ENCODE data around the gene SBF2.
A peak's percentile ranks its signal among the peaks of the same experiment; 100 is the strongest.

SBF2 gene

DNA sequence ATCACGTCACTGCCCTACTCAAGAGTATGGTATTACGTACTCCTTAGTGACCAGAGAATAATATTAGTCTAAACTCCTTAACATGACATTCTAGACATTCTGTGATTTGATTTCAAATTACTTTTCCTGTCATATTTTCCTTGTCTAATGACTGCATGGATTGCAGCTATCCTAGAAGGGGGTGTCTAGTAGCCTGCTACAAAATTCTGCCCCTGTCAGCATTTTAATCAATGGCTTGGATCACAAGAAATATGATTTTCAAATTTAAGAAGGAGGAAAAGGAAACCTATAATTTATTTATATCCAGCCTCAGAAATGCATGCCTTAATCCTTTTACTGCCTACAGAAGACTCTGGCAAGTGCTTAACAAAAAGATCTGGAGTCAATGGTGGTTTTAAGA, 413.4 kb downstream of the SBF2 start:
- DNase-seq, result no peak

DNA sequence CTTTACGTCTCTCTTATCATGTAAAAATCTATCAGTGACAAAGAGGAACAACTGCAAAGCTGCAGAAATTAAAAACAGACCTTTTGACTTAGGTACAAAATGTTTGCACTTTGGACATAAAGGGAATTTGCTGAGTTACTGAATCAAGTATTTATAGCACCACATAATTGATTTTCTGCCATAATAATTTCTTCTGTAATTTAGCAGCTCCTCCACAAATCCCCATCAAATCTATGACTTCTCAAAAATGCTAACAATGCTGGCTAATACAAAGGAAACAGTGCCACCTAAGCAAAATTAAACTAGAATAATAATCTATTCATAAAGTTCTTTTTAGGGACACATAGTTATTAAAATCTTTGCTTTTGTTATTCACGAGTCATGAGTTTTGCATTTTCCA, 415.1 kb downstream of the SBF2 start:
- no peak for DNase-seq

DNA sequence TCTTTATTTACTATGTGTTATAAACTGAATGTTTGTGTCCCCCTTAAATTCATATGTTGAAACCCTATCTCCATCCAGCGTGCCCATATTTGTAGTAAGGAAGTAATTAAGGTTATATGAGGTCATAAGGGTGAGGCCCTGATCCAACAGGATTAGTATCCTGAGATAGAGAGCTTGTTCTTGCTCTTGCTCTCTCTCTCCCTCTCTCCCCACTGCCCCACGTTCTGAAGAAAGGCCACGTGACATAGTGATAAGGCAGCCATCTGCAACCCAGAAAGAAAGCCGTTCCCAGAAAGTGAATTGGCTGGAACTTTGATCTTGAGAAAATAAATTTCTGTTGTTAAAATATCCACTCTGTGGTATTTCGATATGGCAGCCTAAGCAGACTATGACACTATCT, 417.7 kb downstream of the SBF2 start:
- no peak for DNase-seq

DNA sequence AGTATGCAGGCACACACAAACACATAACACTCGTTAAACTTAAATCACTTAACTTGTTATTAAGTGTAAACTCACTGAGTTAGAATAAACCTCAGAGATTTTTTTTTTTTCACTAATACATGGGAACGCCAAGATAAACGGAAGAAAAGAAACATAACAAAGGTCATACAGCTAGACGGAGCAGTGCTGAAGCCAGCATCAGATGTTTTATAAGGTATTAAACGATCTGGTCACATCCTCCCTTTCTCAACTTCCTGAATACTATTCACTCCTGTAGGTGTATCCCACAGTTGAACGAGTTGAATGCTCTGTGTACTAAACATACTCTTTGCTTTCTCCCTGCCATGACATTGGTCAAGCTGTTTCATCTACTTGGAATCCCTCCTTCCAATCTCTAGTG, 418.2 kb downstream of the SBF2 start:
- DNase-seq, result no peak

DNA sequence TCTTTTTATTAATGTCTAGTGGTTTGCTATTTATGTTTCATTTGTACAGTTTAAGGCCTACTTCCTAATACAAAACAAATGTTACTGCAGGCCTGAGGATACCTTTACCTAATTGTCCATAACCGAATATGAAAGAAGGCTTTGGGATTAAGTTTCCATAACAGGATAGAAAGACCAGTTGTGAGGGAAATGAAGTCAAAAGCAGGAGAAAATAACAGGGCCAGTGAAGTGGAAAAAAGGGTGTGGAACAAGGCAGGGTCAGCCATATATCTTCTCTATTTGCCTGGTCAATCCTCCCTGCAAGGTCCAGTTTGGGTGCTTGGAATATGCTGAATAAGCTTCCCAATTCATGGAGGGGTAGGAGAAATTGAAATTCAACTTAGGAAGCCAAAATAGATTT, 418.6 kb downstream of the SBF2 start:
- no peak for DNase-seq

DNA sequence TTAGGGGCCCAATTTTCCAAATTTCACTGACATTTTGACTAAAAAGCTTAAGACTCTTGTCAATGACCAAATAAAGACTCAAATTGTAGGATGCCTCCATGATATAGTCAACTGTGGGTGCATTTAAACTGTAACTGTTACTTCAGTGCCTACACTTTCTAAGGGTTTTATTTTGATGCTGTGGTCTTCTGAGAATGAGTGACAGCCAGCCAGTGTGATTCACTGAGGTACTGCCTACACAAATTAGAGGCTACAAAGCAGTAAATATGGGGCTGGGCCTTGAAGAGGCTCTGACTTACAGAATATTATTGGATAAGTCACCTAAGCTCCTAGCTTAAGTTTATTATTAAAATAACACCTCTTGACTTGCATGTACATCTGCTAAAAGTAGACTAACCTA, 419.6 kb downstream of the SBF2 start:
- no peak for DNase-seq

DNA sequence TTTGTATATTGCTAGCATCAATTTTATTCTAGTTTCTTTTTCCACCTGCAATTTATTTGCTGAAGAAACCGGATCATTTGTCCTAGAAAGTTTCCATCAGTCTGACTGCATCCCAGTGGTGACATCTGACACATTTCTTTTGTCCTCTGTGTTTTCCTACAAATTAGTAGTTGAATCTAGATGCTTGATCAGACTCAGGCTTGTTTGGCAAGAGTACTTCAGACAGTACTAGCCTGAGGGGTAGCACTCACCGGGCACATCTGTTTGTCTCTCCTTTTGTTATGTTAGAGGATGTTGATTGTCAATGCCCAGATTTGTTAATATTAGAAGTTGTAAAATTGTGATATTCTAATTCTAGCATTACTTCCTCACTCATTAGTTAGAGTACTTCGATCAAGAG, 425.4 kb downstream of the SBF2 start:
- no peak for DNase-seq

DNA sequence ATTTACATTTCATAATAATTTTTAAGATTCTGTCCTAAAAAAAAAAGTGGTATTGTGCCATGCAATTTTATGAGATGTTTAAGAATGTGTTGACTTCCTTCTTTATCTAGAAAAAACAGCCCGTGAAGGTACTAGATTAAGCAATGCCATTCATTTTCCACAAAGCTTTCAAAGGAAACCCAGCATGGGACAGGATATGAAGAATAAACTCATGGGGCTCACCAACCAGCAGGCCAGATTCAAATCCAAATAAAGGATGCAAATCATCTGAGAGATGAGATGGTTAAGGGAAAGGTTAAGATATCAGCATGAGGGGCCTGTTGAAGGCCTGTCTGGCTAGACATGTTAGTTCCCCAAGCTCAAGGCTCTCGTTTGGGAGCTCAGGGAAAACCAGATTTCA, 431.0 kb downstream of the SBF2 start:
- DNase-seq, result no peak

DNA sequence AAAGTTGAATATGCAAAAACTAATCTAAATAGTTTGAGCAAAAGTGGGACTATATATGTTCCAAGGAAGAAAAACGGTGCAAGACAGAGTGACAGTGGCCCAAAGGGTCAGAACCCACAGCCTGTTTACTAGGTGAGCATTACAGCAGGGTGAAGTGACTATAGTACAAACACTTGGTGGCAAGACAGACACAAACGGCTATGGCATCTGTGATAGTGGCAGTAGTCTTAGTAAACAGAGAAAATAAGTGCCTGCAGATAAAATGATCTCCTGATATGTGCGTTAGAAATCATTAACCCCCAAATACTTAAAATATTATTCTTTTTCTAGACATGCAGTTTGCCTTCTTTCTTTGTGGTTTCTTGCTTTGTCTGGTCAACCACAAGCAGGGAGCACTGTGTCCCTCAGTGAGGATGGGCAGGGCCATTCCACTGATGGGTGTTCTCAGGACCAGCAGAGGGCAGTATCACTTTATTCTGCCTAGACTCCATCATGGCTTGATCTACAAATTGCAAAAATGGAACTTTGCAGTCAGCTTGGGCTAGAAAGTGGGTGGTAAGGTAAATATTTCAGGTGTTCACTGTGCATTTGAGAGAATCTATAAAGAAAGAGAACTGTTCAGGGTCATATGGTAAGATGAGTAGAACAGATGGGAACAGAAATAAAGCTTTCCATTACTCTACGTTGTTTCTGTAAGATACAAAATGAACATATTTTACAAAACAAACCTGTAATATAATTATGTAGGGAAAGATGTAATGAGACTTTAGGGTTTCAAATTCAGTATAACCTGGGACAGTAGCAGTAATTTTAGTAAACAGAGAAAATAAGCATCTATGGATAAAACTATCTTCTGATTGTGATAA, 431.9 kb downstream of the SBF2 start:
- DNase-seq, result peak; percentile 14 to 39

DNA sequence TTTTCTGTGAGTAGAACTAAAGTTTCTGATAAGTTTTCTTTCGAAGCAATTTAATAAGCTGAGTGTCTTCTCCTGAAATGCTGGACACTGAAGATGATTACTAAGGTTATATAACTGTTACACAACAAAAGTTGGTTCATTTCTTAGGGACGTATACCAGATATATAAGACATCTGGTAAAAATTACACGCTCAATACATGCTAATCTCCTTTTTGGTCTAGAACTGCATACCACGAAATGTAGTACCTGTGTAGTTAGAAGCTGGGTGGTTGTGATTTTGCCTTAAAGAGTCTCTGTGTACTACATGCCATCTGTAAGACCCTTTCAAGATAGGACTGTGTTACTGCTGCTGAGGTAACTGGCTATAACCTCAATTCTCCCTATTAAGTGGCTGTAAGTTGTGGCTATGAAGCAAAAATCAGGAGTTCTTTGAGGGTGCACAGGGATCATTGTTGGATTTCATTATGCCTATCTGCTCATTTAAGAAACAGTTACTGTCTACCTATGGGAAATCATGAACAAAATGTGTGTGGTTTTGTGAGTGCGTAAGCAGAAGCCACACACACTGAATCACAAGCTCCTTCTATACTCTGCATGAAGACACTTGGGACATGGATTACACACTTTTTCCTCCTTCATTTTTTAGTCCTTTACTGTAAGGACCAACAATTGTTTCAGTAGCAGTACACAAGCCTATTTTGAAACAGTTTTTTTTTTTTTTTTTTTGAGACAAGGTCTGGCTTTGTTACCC, 434.3 kb downstream of the SBF2 start:
- DNase-seq, result no peak

DNA sequence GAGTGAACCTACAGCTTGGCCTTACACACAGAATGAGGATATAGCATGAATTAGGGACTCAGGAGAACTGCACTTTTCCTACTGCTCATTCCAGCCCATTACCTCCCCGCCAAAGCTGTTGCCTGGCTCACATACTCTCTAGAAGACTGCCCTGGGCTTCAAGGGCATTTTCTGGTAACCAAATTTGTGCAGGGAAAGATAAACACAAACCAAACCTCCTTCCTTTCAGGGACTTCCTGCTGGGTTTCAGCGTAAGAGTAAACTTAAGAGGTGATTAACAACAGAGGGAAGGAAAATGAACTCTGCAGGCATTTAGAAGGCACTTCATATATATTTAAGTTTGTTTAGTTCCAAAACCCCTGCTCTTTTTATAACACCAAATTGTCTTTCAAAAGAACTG, 435.2 kb downstream of the SBF2 start:
- no peak for DNase-seq

DNA sequence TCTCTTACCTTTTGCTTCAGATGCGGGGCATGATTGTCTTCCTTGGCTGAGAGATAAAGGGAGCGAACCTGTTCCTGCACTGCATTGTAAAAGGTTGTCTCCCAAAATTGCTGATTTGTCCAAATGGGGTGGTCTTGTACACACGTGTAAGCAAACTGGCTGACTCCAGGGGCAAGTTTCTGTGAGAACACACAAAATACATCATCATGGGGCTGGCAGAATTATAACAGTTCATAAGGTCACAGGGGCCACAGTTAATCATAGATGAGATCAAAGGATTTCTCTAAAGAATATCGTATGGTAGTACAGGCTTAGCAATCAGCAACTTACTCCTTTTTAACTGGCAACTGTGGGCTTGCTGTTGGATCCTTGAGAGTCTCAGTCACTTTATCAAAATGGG, 435.8 kb downstream of the SBF2 start:
- no peak for DNase-seq

DNA sequence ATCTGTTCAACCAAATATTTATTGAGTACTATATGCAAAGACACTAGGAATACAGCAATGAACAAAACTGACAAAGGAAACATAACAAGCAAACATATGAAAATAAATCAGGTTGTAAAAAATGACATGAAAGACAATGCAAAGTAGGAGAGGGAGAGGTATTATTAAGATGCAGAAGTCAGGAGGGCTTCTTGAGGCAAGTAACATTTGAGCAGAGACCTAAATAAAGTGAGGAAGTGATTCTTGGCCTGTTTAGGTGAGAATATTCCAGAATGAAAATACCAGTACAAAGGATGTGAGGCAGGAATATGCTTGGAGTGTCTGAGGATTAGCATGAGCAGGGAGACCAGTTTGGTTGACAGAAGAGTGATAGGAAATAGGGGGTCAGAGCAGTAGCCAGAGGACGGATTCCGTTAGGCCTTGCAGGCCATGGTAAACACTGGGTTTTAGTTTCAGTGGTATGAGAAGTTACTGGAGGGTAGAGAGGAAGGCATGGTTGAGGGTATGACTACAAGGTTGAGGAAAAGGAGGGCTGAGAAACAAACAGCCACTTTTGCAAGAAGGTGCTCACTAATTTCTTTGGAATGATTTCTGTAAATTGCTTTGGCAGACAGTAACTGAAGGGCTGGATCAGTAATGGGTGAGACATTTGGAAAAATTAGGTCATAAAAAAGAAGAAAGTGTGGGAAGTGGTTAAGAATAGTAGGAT, 438.3 kb downstream of the SBF2 start:
- DNase-seq, result no peak

DNA sequence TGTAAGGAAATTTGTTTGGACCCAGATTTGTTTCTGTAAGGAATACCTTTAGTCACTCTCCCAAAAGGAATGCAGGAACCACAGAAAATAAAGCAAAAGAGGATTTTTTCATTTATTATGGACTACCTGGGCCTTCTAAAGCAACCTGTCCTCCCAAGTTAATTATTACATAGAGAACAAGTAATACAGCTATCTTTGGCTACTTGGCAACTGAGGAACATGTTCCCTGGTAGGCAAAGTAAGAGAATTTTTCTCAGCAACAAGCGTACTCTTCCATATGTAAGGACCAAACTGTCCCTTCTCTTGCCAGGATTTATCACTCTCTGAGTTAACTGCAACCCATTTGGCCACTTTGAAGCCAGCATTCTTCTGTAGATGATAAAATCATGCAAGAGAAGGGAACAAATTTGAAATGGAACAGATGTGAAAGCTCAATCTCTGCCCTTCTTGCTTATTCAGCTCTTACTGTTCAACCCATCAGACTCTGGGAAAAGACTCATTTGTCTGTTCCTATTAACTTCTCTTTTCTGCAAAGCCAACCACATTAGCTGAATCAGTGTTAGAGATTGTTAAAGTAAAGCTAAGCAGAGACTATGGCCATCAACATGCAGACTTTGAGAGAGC, 440.0 kb downstream of the SBF2 start:
- no peak for DNase-seq

DNA sequence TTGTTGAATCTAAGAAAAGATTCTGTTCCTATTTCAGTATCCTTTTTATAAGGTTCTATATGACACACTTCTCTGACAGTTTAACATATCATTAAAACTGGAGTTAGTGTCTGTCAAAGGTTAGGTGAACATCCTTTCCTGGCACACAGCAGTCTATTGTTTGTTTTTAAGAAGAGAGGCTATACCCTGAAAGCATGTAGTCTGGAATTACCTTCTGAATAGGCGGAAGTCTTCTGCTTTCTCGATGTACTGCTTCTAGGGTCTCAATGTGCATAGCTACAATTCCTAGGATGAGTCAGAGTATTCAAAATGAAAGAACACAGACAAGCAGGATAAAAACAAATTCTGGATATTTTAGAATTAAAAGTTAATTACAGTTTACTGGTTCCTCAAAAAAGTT, 441.6 kb downstream of the SBF2 start:
- no peak for DNase-seq

DNA sequence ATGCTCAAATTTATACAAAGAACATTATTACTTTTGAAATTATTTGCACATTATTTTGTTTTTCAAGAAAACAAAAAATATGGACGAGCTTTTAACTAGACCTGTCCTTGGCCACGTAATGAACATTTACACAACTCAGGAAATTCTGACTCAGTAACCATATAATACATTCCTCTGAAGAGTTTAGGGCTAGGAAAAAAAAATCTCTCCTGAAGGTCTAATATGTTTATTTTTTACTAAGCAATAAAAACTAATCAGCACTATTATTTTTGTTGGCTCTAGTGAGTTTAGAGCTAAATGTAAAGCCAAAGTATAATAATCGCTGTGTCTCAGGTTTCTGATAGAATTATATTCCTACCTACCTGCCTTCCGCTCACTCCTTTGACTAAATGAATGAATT, 442.7 kb downstream of the SBF2 start:
- no peak for DNase-seq

DNA sequence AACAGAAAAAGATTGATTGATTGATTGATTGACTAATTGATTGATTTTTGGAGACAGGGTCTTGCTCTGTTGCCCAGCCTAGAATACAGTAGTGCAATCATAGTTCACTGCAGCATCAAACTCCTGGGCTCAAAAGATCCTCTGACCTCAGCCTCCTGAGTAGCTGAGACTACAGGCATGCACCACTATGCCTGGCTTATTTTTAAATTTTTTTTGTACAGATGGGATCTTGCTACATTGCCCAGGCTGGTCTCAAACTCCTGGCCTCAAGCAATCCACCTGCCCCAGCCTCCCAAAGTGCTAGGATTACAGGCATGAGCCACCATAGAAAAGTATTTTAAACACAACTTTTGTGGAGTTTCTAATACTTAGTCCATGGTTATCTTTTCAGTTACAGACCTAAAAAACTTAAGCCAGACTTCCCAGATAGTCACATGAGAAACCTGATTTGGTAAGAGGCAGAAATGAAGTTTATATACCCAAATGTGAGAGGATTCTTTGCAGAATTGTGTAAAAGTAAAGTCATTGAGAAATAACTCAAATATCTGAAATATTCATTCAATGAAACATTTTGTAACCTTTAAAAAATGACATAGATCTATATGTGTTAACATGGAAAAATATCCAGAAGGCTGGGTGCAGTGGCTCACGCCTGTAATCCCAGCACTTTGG, 443.7 kb downstream of the SBF2 start:
- DNase-seq, result no peak

DNA sequence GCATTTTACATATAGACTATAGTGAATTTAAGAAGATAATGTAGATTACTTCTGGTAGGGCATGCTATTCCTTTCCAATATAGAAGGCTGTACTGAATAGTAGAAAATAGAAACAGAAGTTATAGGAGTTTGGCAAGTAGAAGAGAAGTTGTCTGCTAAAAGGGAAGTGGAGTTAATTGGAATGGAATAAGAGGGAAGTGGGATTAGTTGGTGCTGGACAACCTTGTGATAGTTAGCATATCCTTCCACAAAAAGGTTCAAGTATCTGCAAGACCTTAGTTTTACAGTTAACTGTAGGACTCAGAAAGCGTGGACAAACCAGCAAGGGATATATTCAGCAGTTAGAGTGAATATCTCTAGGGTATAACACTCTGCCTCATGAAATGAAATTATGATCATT, 444.6 kb downstream of the SBF2 start:
- DNase-seq, result no peak

DNA sequence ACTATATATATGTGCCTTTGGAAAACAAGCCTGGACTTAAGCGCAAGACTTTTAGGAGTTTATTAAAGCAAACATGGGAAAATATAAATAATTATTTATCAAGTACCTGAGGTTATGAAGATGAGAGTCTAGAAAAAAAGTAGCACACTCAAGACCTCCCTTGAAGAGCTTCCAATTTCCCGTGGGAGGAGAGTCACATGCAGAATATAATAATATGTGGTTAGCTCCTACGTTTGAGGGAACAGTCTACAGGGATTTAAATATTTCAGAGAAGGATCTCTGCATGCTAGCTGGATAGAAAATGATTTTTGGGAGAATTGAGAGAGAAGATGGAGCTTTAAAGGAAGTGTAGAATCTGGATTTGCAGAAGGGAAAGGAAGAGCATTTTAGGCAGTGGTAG, 446.4 kb downstream of the SBF2 start:
- no peak for DNase-seq

DNA sequence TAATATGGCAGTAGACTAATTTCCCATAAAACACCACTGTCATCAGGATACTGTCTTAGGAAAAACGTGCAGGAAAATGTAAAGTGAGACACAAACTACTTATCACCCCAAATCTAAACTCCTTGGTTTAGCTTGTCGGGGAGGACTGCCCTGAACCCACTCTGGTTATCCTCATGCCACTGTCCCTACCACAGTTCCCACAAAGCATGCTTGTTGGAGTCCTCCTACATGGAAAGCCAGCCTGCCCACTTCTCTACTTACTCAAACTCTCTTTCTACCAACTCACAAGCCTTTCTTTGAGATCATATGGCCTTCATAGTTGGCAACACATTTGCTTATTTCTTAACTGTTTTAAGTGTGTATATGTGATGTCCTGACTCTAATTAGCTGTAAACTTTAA, 451.1 kb downstream of the SBF2 start:
- DNase-seq, result no peak

DNA sequence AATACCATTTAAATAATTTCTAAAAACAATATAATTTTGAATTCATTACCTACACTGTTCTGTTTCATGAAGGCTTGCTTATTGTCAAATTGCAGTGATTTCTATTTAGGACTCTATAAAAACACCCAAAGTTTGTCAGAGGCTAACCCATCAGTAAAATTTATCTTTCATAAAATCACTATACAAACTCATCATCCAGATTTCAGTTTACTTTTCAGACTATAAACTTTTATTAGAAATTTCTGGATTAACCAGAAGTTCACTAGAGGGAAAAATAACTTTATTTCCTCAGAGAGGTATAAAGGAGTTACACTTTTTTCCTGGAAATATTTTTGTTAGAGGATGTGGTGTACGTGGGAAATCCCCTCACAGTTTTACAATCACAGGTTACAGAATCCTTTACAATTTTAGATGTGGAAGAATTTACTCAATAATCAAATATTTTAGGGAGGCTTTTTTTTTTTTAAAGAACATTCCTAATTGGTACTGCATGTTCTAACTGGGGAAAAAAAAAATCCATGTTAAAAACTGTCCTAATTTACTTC, 453.5 kb downstream of the SBF2 start:
- no peak for DNase-seq

DNA sequence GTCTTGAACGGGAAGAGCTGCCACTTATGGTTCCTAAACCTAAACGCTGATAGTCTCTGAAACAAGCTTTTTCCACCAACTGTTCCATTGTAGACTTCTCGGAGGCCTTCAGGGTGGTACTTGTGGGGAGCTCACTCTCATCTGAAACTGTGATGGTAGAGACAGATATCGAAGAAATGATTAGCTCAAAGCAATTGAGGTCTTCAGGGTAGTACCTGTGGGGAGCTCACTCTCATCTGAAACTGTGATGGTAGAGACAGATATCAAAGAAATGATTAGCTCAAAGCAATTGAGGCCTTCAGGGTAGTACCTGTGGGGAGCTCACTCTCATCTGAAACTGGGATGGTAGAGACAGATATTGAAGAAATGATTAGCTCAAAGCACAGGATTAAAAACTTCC, 454.5 kb downstream of the SBF2 start:
- no peak for DNase-seq
